ENCODE data around the gene BICC1.

The BICC1 gene

DNA sequence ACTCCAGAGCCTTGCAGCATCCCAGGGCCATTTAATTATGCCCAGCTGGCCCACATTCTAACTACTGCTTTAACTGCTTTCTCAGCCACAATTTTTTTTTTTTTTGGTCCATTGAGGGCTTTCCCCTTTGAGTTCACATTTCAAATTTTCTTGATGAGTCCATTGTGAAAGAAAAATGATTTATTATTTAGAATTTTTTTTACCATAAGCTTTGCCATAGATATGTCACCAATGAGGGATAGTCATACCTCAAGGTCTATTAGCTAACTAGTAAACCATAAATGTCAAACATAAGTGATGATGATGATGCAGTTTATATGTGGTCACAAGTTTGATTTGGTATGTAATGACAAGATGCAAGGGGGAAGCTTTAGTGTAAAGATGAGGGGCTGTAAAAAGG lies 282.9 kb downstream of the BICC1 start:
- no peak overlapping the region for H3K4me3 ChIP-seq (ENCODE audit: low read depth in 1 of 2, low read length in 1 of 2)
- H3K27ac ChIP-seq, result no peak overlapping the region
- TF ChIP-seq, protein P1, sequence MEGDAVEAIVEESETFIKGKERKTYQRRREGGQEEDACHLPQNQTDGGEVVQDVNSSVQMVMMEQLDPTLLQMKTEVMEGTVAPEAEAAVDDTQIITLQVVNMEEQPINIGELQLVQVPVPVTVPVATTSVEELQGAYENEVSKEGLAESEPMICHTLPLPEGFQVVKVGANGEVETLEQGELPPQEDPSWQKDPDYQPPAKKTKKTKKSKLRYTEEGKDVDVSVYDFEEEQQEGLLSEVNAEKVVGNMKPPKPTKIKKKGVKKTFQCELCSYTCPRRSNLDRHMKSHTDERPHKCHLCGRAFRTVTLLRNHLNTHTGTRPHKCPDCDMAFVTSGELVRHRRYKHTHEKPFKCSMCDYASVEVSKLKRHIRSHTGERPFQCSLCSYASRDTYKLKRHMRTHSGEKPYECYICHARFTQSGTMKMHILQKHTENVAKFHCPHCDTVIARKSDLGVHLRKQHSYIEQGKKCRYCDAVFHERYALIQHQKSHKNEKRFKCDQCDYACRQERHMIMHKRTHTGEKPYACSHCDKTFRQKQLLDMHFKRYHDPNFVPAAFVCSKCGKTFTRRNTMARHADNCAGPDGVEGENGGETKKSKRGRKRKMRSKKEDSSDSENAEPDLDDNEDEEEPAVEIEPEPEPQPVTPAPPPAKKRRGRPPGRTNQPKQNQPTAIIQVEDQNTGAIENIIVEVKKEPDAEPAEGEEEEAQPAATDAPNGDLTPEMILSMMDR (IDR thresholded peaks at IDR 0.05), result no peak
- H3K27me3 ChIP-seq, result no peaks in the 10 kb centered on the region
- peaks cover 0 to 5% of the 10 kb centered on the region in 2 experiments for H3K4me1 ChIP-seq (ENCODE audit: control insufficient read depth in 1 of 2, insufficient read depth in 1 of 2, low read depth in 1 of 2, low read length in 1 of 2)
- no peaks in the 10 kb centered on the region for H3K36me3 ChIP-seq
- no peaks in the 10 kb centered on the region for H3K9me3 ChIP-seq

DNA sequence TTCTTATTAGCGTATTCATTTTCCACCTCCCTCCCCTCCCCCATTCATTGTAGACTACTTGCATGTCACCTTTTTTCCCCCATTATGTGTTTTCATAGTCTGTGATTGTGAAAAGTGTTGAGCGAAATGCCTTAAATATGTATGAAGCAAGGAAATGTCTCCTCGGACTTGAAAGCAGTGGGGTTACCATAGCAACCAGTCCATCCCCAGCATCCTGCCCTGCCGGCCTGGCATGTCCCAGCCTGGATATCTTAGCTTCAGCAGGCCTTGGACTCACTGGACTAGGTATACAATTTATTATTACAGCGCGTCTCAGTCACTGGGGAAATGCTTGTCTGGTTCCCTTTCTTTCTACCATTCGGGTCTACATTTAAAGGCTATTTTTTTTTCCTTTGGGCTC lies 283.6 kb downstream of the BICC1 start:
- Histone ChIP-seq H3K36me3 (no peaks in the 10 kb centered on the region), H3K9me3 (no peaks in the 10 kb centered on the region), H3K27ac (no peak overlapping the region), H3K27me3 (no peaks in the 10 kb centered on the region), H3K4me1 (ENCODE audit: control insufficient read depth in 1 of 2, insufficient read depth in 1 of 2, low read depth in 1 of 2, low read length in 1 of 2) (peaks cover 0 to 5% of the 10 kb centered on the region in 2 experiments), H3K4me3 (ENCODE audit: low read depth in 1 of 2, low read length in 1 of 2) (no peak overlapping the region)
- TF ChIP-seq, protein P1 (IDR thresholded peaks at IDR 0.05), result no peak

DNA sequence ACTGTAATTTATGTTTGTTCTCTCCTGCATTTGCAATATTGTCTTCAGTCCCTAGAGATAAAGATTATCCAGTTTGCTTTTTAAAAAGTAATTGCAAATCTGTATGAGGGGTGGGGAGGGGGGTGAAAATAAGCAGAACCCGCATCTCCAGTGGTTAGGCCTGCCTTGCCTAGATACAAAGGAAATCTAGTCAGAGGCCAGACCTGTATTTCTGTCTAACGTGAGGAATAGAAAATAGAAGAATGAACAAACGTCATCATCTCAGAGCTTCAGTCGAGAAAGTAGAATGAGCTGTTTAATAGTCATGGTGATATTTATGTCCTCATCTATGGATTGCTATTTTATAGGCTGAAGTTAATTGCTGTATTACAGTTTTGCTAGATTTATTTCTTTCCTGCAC lies 284.2 kb downstream of the BICC1 start:
- no peaks in the 10 kb centered on the region for H3K27me3 ChIP-seq
- peaks cover 0 to 5% of the 10 kb centered on the region in 2 experiments for H3K4me1 ChIP-seq (ENCODE audit: control insufficient read depth in 1 of 2, insufficient read depth in 1 of 2, low read depth in 1 of 2, low read length in 1 of 2)
- TF ChIP-seq, protein P1 (IDR thresholded peaks at IDR 0.05), result no peak
- no peak overlapping the region for H3K4me3 ChIP-seq (ENCODE audit: low read depth in 1 of 2, low read length in 1 of 2)
- no peak overlapping the region for H3K27ac ChIP-seq
- H3K9me3 ChIP-seq, result no peaks in the 10 kb centered on the region
- H3K36me3 ChIP-seq, result no peaks in the 10 kb centered on the region

DNA sequence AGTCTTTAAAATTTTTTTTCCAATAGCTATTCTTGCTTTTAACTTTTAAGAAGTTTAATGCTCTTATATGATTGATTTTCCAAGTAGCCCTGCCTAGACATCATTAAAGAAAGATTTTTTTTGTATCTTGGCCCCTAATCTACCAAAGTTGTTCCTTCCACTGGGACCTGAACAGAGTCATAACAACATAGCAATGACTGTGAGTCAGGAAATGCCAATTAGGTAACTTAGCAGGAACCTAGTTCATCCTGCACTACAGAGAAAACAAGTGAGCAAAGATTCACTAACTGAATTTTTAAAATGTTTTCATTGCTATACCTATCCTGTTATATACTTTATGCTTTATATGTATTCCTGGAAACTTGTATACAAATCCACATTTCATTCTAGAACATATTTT lies 284.7 kb downstream of the BICC1 start:
- H3K27ac ChIP-seq, result no peak overlapping the region
- H3K9me3 ChIP-seq, result no peaks in the 10 kb centered on the region
- H3K36me3 ChIP-seq, result no peaks in the 10 kb centered on the region
- H3K4me1 ChIP-seq (ENCODE audit: control insufficient read depth in 1 of 2, insufficient read depth in 1 of 2, low read depth in 1 of 2, low read length in 1 of 2), result peaks cover 0 to 5% of the 10 kb centered on the region in 2 experiments
- no peak overlapping the region for H3K4me3 ChIP-seq (ENCODE audit: low read depth in 1 of 2, low read length in 1 of 2)
- no peaks in the 10 kb centered on the region for H3K27me3 ChIP-seq
- TF ChIP-seq, protein P1 (IDR thresholded peaks at IDR 0.05), result no peak

DNA sequence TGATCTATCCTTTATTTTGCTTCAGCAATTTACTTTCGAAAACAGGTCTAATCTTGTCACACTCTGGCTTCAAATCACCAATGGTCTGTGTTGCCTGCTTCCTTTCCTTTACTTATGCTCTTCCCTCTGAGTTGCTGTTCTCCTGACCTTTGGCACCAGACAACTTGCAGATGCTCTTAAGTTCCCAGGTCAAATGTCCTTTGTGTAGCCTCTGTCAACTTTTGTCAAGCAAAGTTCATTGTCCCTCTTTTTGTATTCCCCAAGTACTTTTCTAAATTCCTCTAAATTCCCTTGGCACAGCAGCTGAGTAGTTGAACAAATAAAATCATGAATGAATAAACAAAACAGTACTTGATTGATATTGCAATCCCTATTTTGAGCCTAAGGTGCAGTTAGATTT lies 289.4 kb downstream of the BICC1 start:
- TF ChIP-seq, protein P1 (IDR thresholded peaks at IDR 0.05), result no peak
- Histone ChIP-seq H3K27me3 (no peaks in the 10 kb centered on the region), H3K27ac (no peak overlapping the region), H3K4me1 (ENCODE audit: control insufficient read depth in 1 of 2, insufficient read depth in 1 of 2, low read depth in 1 of 2, low read length in 1 of 2) (peaks cover 0 to 5% of the 10 kb centered on the region in 2 experiments), H3K4me3 (ENCODE audit: low read depth in 1 of 2, low read length in 1 of 2) (no peak overlapping the region), H3K9me3 (no peaks in the 10 kb centered on the region), H3K36me3 (no peaks in the 10 kb centered on the region)

DNA sequence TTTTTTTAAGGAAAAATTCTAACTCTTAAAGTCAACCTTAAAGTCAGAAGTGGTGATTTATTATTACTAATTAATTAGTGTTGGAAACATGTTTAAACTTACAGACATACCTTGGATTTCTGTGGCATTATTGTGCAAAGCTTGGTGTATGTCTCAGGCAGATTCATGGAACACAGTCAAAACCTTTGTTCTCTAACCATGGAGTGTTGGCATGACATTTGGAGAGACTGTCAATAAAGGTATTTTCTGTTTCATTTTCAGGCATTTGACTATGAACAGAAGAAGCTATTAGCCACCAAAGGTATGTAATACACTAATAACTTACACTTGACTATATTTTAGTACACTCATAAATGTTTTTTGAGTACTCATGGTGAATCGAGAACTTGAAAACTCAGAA lies 293.7 kb downstream of the BICC1 start:
- TF ChIP-seq, protein P1 (IDR thresholded peaks at IDR 0.05), result no peak
- H3K4me1 ChIP-seq (ENCODE audit: control insufficient read depth in 1 of 2, insufficient read depth in 1 of 2, low read depth in 1 of 2, low read length in 1 of 2), result no peaks in the 10 kb centered on the region
- no peak overlapping the region for H3K27ac ChIP-seq
- no peaks in the 10 kb centered on the region for H3K36me3 ChIP-seq
- H3K9me3 ChIP-seq, result no peaks in the 10 kb centered on the region
- H3K27me3 ChIP-seq, result no peaks in the 10 kb centered on the region
- no peak overlapping the region for H3K4me3 ChIP-seq (ENCODE audit: low read depth in 1 of 2, low read length in 1 of 2)

All from neutrophil (primary cell).